NCI-H226 (cell line): ENCODE data around the gene NSA2.

ENCODE experiments used
- DNase-seq: peaks from one replicate; pipeline ENCODE4 v3.0.0-alpha.2; 2015

NSA2 gene

GRCh38 chr5:74822288-74822687 lies 55.2 kb downstream of the NSA2 start:
- no peak for DNase-seq

GRCh38 chr5:74829413-74829812 lies 62.4 kb downstream of the NSA2 start:
- DNase-seq = no peak
